T-helper 17 cell (primary cell): ENCODE measurements around the gene MAT1A. TPM values are rescaled to one million over a fixed set of nuclear protein-coding genes. Genes with fewer than 3 reads are reported as not detected.

ENCODE experiments used
- ATAC-seq: fragments of 150-1000 bp; cut with Tn5 transposase; 2 replicates; pipeline ENCODE4 v1.10.0; 2021; ENCODE audit warnings: mild to moderate bottlenecking, moderate library complexity
- DNase-seq, 3 donors: peaks; one replicate each; pipeline versions ENCODE4 v3.0.0 to v3.0.0-alpha.2; 2020 to 2021
- H3K9me3 ChIP-seq: one replicate; pipeline ENCODE4 v1.7.0; 2013; ENCODE audit warnings: low read length, mild to moderate bottlenecking; ENCODE audit not compliant: control insufficient read depth, poor library complexity, severe bottlenecking
- H3K27ac Mint-ChIP-seq: one replicate; pipeline ENCODE4 v1.8.0; 2022; ENCODE audit warnings: mild to moderate bottlenecking, moderate library complexity, mixed read lengths
- H3K27me3 Mint-ChIP-seq: one replicate; pipeline ENCODE4 v1.8.0; 2022; ENCODE audit warnings: mixed read lengths
- H3K36me3 Mint-ChIP-seq: one replicate; pipeline ENCODE4 v1.8.0; 2022; ENCODE audit warnings: low read depth, mixed read lengths
- H3K4me1 Mint-ChIP-seq: one replicate; pipeline ENCODE4 v1.8.0; 2022; ENCODE audit warnings: mild to moderate bottlenecking, mixed read lengths
- H3K4me3 Mint-ChIP-seq: one replicate; pipeline ENCODE4 v1.8.0; 2022; ENCODE audit warnings: mild to moderate bottlenecking, moderate library complexity, mixed read lengths
- total RNA-seq, 4 donors: library from RNA in 2 of 4; stranded (reverse) in 2 of 4; gene quantifications; one replicate each; pipeline ENCODE4 v1.2.3 and lab custom pipeline; 2022 to 2026

The MAT1A gene
- total RNA-seq, 2 donors from 2014 or later, result not detected

DNA sequence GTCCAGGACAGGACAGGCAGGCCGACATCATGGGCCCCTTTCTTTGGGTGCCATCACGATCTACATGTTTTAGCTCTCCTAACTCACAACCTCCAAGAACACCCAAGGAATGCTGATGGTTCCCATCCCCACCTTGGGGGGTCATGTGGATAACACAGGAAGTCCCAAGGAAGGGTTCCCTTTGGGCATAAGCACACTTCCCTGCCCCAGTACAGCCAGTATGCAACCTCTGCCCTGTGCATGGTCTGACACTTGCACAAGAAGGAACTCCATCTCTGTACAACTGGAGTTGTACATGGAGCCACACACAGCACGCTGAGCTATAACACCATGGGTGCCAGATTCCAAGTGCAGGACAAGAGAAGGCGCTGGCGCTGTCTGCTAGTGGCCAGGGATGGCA lies 11.0 kb downstream of the MAT1A start:
- Mint-ChIP-seq H3K27me3 (peaks cover 32% of the 10 kb centered on the region), H3K4me3 (no peak overlapping the region), H3K36me3 (no peaks in the 10 kb centered on the region), H3K4me1 (peaks cover 6% of the 10 kb centered on the region), H3K27ac (no peak overlapping the region)
- ATAC-seq (no peak), DNase-seq (no peak)
- no peaks in the 10 kb centered on the region for H3K9me3 ChIP-seq

DNA sequence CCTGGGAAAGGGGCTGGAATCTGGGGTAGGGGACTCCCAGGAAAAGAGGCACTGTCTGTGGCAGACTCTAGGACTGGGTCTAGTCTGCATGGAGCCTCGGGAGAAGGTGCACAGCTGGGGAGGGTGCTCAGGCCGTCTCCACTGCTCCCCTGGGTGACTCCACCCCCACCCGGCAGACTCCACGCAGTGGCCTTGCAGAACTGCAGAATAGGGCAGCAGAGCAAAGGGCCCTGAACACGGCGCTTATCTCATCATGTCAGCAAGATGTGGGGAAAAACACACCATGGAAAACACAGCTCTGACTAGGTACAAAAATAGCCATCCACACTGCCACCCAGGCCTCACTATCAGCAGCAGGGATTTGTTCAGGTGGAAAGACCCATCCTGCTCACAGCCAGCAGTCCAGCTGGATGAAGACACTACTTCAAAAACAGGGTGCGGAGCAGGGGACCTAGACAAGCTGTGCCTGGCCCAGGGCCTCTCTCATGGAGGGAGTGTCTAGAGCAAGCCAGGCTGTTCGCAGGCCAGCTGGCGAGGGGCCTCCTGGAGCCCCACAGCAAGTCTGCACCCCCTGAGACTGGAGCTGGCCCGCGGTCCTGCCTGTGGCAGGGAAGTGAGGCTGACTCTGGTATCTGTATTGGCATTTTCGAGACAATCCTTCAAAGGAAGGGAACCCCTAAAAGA lies 11.7 kb downstream of the MAT1A start:
- DNase-seq (no peak), ATAC-seq (no peak)
- H3K4me1 Mint-ChIP-seq, result peaks cover 6% of the 10 kb centered on the region
- H3K36me3 Mint-ChIP-seq, result no peaks in the 10 kb centered on the region
- no peaks in the 10 kb centered on the region for H3K9me3 ChIP-seq
- H3K27me3 Mint-ChIP-seq, result peaks cover 33% of the 10 kb centered on the region
- no peak overlapping the region for H3K27ac Mint-ChIP-seq
- no peak overlapping the region for H3K4me3 Mint-ChIP-seq

DNA sequence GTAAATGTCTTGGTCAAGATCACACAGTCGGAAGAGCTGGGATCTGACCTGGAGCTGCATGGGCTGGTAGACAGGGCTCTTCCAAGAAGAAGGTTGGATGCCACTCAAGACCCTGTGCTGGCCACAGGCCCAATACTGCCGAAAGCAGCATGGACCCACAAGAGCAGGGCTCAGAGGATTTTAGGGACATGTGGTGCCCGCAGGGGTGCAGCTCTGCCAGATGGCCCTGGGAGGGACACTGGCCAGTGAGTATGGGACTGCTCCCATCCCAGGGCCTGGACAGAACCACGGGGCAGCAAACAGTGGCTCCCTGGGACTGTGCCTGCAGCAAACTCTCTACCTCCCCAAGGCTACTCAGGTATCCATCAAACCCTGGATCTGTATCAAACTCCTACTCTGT lies 12.4 kb downstream of the MAT1A start:
- no peak for DNase-seq

DNA sequence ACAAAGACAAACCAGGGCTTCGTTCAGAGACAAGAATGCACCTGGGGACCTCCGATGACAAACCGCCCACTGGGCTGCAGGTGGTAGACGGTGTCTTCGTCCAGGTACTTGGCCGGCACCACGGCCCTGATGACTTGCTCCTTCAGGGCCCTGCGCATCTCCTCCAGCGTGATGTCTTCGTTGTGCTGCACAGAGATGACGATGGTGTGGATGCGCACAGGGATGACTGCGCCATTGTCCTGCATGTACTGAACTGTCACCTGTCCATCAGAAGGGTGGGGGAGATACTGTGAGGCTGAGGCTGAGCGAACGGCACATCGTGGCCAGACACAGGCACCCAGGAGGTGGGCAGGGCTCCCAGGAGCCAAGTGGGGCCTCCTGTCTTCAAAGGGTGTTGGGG lies 13.1 kb downstream of the MAT1A start:
- ATAC-seq (no peak), DNase-seq (no peak)
- Mint-ChIP-seq H3K4me3 (no peak overlapping the region), H3K27me3 (peaks cover 34% of the 10 kb centered on the region), H3K27ac (no peak overlapping the region), H3K4me1 (peaks cover 3% of the 10 kb centered on the region), H3K36me3 (no peaks in the 10 kb centered on the region)
- H3K9me3 ChIP-seq, result no peaks in the 10 kb centered on the region

More for the DNA sequence above, 12.4 kb downstream of the MAT1A start:
- no peaks in the 10 kb centered on the region for H3K9me3 ChIP-seq
- Mint-ChIP-seq H3K27me3 (peaks cover 35% of the 10 kb centered on the region), H3K27ac (no peak overlapping the region), H3K36me3 (no peaks in the 10 kb centered on the region), H3K4me1 (peaks cover 6% of the 10 kb centered on the region), H3K4me3 (no peak overlapping the region)
- ATAC-seq, result no peak

DNA sequence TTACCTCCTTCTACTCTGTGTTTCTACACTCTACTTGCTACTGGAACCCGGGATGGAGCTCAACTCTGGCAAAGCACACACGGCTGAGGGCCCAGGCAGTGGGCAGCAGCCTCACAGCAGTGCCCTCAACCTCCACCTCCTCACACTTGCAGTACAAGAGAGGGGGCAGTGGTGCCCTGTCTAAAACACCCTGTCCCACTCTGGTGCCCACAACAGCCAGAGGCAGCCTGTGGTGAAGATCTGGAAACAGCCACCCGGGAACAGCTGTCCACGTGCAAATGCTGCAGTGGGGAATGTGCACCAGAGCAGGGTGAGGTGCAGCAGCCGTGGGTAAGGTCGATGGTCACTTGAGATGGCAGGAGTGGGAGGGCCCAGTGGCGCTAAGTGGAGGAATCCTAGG lies 13.7 kb downstream of the MAT1A start:
- ATAC-seq (no peak), DNase-seq (no peak)
- peaks cover 2% of the 10 kb centered on the region for H3K36me3 Mint-ChIP-seq
- H3K27ac Mint-ChIP-seq, result no peak overlapping the region
- H3K9me3 ChIP-seq, result no peaks in the 10 kb centered on the region
- H3K4me1 Mint-ChIP-seq, result peaks cover 3% of the 10 kb centered on the region
- no peak overlapping the region for H3K4me3 Mint-ChIP-seq
- peaks cover 39% of the 10 kb centered on the region for H3K27me3 Mint-ChIP-seq

DNA sequence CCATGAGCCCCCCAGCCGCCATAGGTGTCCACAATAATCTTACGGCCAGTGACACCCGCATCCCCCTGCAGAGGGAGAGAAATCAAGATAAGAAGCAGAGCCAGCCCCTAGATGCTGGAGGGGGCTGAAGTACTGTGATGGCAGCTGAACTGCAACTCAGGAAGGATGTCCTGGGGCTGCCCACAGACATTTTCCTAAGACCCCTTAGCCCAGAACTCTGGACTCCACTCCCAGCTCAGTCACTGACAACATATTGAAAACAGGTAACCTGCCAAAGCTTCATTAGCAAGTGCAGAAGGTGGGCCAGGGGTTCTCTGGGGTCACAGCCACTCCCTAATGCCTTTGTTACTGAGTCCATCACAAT lies 14.3 kb downstream of the MAT1A start:
- DNase-seq, result no peak
- Mint-ChIP-seq H3K27ac (no peak overlapping the region), H3K4me3 (no peak overlapping the region), H3K4me1 (peaks cover 3% of the 10 kb centered on the region), H3K36me3 (peaks cover 2% of the 10 kb centered on the region), H3K27me3 (peaks cover 39% of the 10 kb centered on the region)
- no peak for ATAC-seq
- no peaks in the 10 kb centered on the region for H3K9me3 ChIP-seq

DNA sequence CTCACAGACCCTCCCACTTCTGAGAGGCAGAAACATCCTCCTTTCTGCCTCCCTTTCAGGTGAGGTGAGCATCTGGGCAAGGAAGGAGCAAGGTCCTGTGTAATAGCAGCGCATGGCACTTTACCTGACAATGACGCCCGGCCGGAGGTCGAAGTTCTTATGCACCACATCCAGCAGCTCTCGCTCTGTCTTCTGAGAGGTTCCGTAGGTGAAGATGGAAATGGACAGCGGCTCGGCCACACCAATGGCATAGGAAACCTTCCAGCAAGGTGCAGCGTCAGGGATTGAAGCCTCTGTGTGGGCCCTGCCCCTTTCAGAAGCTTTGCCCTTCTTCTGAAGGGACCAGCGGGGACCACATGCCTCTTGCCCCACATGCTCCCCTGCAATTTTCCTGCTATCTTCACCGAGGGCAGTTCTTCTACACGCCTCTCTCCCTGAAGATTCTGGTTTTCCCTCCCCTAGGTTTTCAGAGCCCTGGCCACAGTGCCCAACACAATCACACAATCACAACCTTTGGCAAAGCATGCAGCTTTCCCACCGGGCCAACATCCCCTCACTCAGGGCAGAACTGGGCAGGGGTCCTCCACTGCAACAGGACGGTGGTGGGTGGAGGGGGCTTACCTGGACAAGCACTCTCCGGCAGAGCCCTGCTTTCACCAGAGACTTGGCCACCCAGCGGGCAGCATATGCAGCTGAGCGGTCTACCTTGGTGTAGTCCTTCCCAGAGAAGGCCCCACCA lies 14.9 kb downstream of the MAT1A start:
- ATAC-seq (no peak), DNase-seq (no peak)
- no peak overlapping the region for H3K4me3 Mint-ChIP-seq

DNA sequence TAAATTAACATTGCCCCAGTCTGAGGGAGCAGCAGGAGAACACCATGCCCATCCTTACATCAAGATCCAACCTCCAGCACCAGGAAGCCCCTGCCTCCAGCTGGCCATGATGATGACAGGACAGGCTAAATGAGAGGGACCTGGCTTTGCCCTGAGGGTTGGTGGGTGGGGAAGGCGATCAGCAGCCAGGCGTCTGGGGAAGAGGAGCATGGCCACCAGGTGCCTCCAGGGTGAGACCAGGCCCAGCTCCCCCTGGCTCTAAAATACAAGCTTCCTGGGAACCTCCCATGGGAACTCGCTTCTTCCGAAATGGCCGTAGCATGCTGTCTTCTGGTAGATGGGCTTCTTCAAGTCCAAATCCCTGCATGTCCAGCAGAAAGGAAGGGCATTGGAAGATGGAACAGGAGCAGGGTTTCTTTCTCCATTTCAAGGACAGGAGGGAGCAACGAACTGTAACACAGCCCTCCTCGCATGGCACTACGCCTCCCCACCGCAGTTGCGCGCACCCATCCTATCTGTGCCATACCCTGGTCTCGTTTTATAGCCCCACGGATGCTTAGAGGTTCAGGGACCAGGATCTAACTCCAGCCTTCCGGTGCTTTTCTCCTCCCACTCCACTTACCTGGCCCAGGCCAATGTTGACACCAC lies 15.8 kb downstream of the MAT1A start:
- no peak overlapping the region for H3K4me3 Mint-ChIP-seq

More for the DNA sequence above, 14.9 kb downstream of the MAT1A start:
- Mint-ChIP-seq H3K4me1 (peaks cover 3% of the 10 kb centered on the region), H3K27me3 (peaks cover 39% of the 10 kb centered on the region), H3K27ac (no peak overlapping the region), H3K36me3 (peaks cover 2% of the 10 kb centered on the region)
- H3K9me3 ChIP-seq, result no peaks in the 10 kb centered on the region

DNA sequence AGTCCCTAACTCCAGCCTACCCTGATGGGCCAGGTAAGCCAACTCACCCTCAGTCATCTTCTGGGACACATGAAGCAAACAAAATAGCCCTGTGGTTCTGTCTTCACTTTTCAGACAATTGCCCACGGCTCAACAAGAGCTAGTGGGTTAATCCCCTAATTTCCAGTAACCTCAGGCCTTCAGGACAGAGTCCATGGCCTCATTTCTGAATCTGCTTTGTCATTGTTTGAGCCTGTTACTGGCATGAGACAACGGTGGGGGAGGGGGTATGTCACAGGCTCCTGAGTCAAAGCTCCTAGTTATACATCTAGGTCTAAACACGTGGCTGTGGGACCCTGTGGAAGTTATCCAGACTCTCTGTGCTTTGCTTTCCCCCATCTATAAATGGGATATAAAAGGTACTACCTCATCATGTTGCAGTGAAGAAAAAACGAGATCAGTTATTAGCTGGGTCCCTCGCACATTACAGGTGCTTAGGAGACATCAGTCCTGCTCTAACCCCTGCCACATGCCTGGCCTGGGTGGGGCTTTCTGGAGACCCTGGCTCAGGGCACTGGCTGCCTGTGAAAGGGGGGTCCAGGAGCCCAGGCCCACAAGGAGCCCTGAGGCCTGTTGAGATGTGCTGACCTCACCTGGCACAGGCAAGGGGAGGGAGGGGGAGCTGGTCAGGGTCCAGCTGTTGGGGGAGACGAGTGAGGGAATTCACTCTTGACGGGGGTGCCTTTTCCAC lies 16.5 kb downstream of the MAT1A start:
- DNase-seq (no peak), ATAC-seq (no peak)
- Mint-ChIP-seq H3K27ac (no peak overlapping the region), H3K36me3 (peaks cover 2% of the 10 kb centered on the region), H3K4me3 (no peak overlapping the region), H3K27me3 (peaks cover 32% of the 10 kb centered on the region), H3K4me1 (no peaks in the 10 kb centered on the region)
- H3K9me3 ChIP-seq, result no peaks in the 10 kb centered on the region

More for the DNA sequence above, 15.8 kb downstream of the MAT1A start:
- ATAC-seq (no peak), DNase-seq (no peak)
- Mint-ChIP-seq H3K36me3 (peaks cover 2% of the 10 kb centered on the region), H3K4me1 (no peaks in the 10 kb centered on the region), H3K27me3 (peaks cover 36% of the 10 kb centered on the region), H3K27ac (no peak overlapping the region)
- H3K9me3 ChIP-seq, result no peaks in the 10 kb centered on the region

DNA sequence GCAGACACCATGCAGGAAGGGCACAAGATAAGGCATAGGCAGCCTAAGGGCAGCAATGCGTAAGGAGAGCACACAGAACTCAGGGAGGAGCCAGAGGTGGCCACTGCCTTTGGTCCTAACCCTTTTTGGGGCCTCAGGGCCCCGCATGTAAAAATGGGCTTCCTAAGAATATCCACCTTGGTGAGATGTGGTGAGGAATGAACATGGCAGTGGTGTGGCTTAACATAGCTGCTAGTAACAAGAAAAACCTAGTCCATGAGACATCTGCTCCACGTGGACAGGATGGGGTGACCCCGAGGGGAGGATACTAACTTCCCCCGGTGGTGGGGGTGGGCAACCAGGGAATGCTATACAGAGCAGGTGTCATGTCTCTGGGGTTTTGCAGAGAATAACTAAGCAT lies 18.0 kb downstream of the MAT1A start:
- no peak for ATAC-seq
- Mint-ChIP-seq H3K27me3 (peaks cover 32% of the 10 kb centered on the region), H3K36me3 (peaks cover 2% of the 10 kb centered on the region), H3K27ac (no peak overlapping the region), H3K4me3 (no peak overlapping the region), H3K4me1 (no peaks in the 10 kb centered on the region)
- DNase-seq, result no peak
- no peaks in the 10 kb centered on the region for H3K9me3 ChIP-seq

DNA sequence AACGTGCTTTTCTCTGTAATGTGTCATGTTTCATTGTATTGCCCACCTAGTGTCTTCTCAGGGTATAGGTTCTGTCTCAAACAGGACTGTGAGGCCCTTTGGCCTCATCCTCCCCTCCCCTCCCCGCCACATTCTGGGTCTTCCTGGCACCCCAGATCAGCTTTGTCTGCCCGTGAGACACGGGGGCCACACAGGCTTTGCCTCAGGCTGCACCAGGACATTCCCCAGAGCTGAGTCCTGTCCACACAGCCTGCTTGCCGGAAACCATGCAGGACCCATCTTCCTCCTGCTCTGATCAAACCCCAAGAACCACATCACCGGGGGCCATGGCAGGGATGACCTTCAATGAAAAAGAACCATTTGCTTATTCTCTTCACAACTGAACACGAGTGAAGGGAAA lies 18.6 kb downstream of the MAT1A start:
- H3K4me1 Mint-ChIP-seq, result no peaks in the 10 kb centered on the region
- H3K27ac Mint-ChIP-seq, result no peak overlapping the region
- no peak overlapping the region for H3K4me3 Mint-ChIP-seq
- no peak for DNase-seq
- H3K27me3 Mint-ChIP-seq, result peaks cover 31% of the 10 kb centered on the region
- H3K36me3 Mint-ChIP-seq, result peaks cover 2% of the 10 kb centered on the region
- no peak for ATAC-seq
- no peaks in the 10 kb centered on the region for H3K9me3 ChIP-seq

DNA sequence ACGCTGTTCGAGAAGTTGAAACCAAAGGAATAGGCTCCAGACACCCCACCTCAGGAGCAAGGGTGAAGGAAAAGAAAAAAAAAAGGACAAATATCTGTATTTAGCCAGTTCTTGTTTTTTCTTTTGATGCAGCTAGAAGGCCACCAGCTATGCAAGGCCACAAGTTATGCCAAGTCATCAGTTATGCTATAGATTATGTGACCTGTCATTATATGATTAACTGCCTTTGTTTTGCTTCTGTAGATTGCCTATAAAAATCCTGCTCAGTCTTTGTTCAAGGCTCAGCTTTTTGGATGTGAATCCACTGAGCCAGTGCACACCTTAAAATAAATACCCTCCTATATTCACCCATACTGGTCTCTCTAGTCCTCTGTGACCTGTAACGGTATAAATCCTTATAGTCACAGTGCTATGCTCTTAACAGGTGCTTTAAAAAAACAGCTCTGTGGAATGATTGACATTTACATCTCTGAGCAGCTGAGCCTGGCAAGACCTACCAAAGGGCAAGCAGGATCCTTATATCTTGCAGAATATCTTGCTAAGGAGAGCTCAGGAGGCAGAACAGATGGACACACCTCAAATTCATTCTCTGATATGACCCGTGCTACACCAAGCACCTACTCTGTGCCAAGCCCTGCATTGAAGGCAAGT lies 20.4 kb downstream of the MAT1A start:
- Mint-ChIP-seq H3K4me1 (no peaks in the 10 kb centered on the region), H3K27me3 (peaks cover 28% of the 10 kb centered on the region), H3K27ac (no peak overlapping the region), H3K4me3 (no peak overlapping the region), H3K36me3 (peaks cover 2% of the 10 kb centered on the region)
- DNase-seq (no peak), ATAC-seq (no peak)
- no peaks in the 10 kb centered on the region for H3K9me3 ChIP-seq

DNA sequence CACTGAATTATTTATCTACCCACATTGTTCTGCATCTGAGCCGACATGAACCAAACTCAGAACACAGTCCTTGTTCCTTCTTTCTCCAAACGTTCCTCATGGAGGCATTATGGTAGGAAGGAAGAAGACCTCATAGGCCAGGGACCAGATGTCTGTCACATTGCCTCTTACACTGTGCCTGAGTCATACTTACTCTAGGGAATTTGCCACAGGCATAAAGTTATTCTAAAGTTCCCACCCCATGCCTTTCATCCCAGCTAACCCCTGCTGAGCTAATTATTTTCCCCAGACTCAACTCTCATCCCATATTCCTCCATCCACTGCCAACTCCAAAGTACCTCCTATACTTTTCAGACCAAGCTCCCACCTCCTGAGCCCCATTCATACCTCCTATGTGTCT lies 21.2 kb downstream of the MAT1A start:
- H3K9me3 ChIP-seq, result no peaks in the 10 kb centered on the region
- DNase-seq, result no peak
- Mint-ChIP-seq H3K36me3 (peaks cover 2% of the 10 kb centered on the region), H3K4me1 (no peaks in the 10 kb centered on the region), H3K27me3 (peaks cover 30% of the 10 kb centered on the region), H3K27ac (no peak overlapping the region), H3K4me3 (no peak overlapping the region)
- no peak for ATAC-seq
